Ishikawa (cell line): ENCODE data around the gene FCHO1.

Source experiments
- CEBPB ChIP-seq: IDR thresholded peaks from 2 replicates; pipeline ENCODE4 v1.6.1; 2012
- CREB1 ChIP-seq: IDR thresholded peaks from 2 replicates; pipeline ENCODE4 v1.6.1; 2012; ENCODE audit warnings: low read depth
- EGR1 ChIP-seq: IDR thresholded peaks from 2 replicates; pipeline ENCODE4 v1.6.1; 2012
- EP300 ChIP-seq: IDR thresholded peaks from 2 replicates; pipeline ENCODE4 v1.6.1; 2012; ENCODE audit warnings: borderline replicate concordance
- FOXM1 ChIP-seq: IDR thresholded peaks from 2 replicates; pipeline ENCODE4 v1.6.1; 2012; ENCODE audit warnings: low read depth, borderline replicate concordance
- MAX ChIP-seq: IDR thresholded peaks from 2 replicates; pipeline ENCODE4 v1.6.1; 2012
- NFIC ChIP-seq: IDR thresholded peaks from 2 replicates; pipeline ENCODE4 v1.6.1; 2012
- RAD21 ChIP-seq: IDR thresholded peaks from 2 replicates; pipeline ENCODE4 v1.6.1; 2012; ENCODE audit warnings: low read depth
- REST ChIP-seq: IDR thresholded peaks from 2 replicates; pipeline ENCODE4 v1.6.1; 2012; ENCODE audit warnings: low read depth, mild to moderate bottlenecking
- TAF1 ChIP-seq: IDR thresholded peaks from 2 replicates; pipeline ENCODE4 v1.6.1; 2012; ENCODE audit warnings: low read depth, mild to moderate bottlenecking
- TCF12 ChIP-seq: IDR thresholded peaks from 2 replicates; pipeline ENCODE4 v1.6.1; 2012; ENCODE audit warnings: low read depth
- TEAD4 ChIP-seq: IDR thresholded peaks from 2 replicates; pipeline ENCODE4 v1.6.1; 2012
- USF1 ChIP-seq: IDR thresholded peaks from 2 replicates; pipeline ENCODE4 v1.6.1; 2012
- YY1 ChIP-seq: IDR thresholded peaks from 2 replicates; pipeline ENCODE4 v1.6.1; 2012; ENCODE audit warnings: low read depth
- ZBTB7A ChIP-seq: IDR thresholded peaks from 2 replicates; pipeline ENCODE4 v1.6.1; 2012; ENCODE audit warnings: low read depth

Gene FCHO1

GRCh38 chr19:17739121-17739875, 12.0 kb upstream of the FCHO1 start:
- TF ChIP-seq EP300, result no peak

GRCh38 chr19:17741456-17741855, 9.8 kb upstream of the FCHO1 start:
- no peak for TF ChIP-seq NFIC

- TF ChIP-seq RAD21, result no peak
- no peak for TF ChIP-seq CEBPB
- TF ChIP-seq TCF12, result no peak
- TF ChIP-seq EP300, result no peak
- no peak for TF ChIP-seq YY1
- no peak for TF ChIP-seq NFIC
- no peak for TF ChIP-seq CREB1
- TF ChIP-seq USF1, result no peak
- no peak for TF ChIP-seq ZBTB7A
Observed at GRCh38 chr19:17743874-17744580, 7.2 kb upstream of the FCHO1 start.

GRCh38 chr19:17747205-17748098, 3.8 kb upstream of the FCHO1 start:
- TF ChIP-seq CREB1 (0 out of 2 replicates have a peak, but pooled peaks have one; percentile 20), TCF12 (no peak), ZBTB7A (peak; percentile 92), MAX (peak; percentile 77)

GRCh38 chr19:17748884-17749638, 2.2 kb upstream of the FCHO1 start:
- TF ChIP-seq TAF1 (no peak), FOXM1 (no peak), ZBTB7A (no peak), MAX (no peak), CEBPB (no peak), CREB1 (no peak)

- TF ChIP-seq CREB1 (no peak), TCF12 (no peak), YY1 (no peak), EGR1 (no peak), TAF1 (no peak), RAD21 (no peak), FOXM1 (no peak), REST (no peak), TEAD4 (no peak), EP300 (no peak), USF1 (no peak), NFIC (no peak), MAX (no peak), CEBPB (no peak), ZBTB7A (no peak)
Observed at GRCh38 chr19:17749912-17750317, 1.4 kb upstream of the FCHO1 start.

- no peak for TF ChIP-seq CREB1
- no peak for TF ChIP-seq USF1
Observed at GRCh38 chr19:17751912-17752273, 616 bp downstream of the FCHO1 start.
